Activated T-cell treated with anti-CD3 and anti-CD28 coated beads, Interleukin-2, amount 50 U/mL, for 4 hours (primary cell): ENCODE results near the gene CD2BP2. TPM values are rescaled to one million over a fixed set of nuclear protein-coding genes. Genes with fewer than 3 reads are reported as not detected.

ENCODE experiments used
- ATAC-seq, 2 donors: fragments of 200-7000 bp; cut with Tn5 transposase; one replicate each; pipeline ENCODE4 v1.10.0; 2021
- DNase-seq: peaks from one replicate; pipeline ENCODE4 v3.0.0-alpha.2; 2020
- H3K27me3 Mint-ChIP-seq: one replicate; pipeline ENCODE4 v1.8.0; 2021; ENCODE audit warnings: low read depth, mixed read lengths
- H3K36me3 Mint-ChIP-seq: one replicate; pipeline ENCODE4 v1.8.0; 2022; ENCODE audit warnings: mixed read lengths; ENCODE audit not compliant: insufficient read depth
- H3K4me1 Mint-ChIP-seq: one replicate; pipeline ENCODE4 v1.8.0; 2021; ENCODE audit warnings: low read depth, mixed read lengths
- H3K4me3 Mint-ChIP-seq: one replicate; pipeline ENCODE4 v1.8.0; 2021; ENCODE audit warnings: mild to moderate bottlenecking, moderate library complexity, mixed read lengths
- H3K9me3 Mint-ChIP-seq: one replicate; pipeline ENCODE4 v1.8.0; 2021; ENCODE audit warnings: mixed read lengths
- total RNA-seq, 3 donors: library from RNA; stranded (reverse); gene quantifications; one replicate each; pipeline ENCODE4 v1.2.1, GENCODE V29; 2021

The CD2BP2 gene
- total RNA-seq, 3 donors from 2014 or later = 95.2 to 97.2 (median 96.8) TPM

DNA sequence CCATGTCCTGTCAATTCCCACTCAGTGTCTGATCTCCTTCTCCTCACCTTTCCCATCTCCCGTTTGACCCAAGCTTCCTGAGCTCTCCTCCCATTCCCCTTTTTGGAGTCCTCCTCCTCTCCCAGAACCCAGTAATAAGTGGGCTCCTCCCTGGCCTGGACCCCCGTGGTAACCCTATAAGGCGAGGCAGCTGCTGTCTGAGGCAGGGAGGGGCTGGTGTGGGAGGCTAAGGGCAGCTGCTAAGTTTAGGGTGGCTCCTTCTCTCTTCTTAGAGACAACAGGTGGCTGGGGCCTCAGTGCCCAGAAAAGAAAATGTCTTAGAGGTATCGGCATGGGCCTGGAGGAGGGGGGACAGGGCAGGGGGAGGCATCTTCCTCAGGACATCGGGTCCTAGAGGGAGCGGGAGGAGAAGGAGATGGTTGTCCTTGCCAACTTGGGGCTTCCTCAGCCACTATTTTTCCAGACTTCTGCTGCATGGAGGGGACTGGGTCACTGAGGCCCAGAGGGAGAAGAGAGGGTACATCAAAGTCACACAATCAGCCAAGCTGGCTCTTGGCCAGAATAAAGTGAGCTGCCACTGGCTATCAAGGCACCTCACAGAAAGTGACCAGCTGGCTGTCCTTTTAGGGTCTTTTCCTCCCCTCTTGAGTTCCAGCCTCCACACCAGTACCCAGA, 17.1 kb upstream of the CD2BP2 start:
- no peak for DNase-seq
- H3K36me3 Mint-ChIP-seq = peaks cover 2% of the 10 kb centered on the region
- H3K27me3 Mint-ChIP-seq = no peaks in the 10 kb centered on the region
- peak overlapping the region; percentile 87 for H3K4me3 Mint-ChIP-seq
- ATAC-seq = no peak
- no peaks in the 10 kb centered on the region for H3K9me3 Mint-ChIP-seq
- H3K4me1 Mint-ChIP-seq = peaks cover 42% of the 10 kb centered on the region

DNA sequence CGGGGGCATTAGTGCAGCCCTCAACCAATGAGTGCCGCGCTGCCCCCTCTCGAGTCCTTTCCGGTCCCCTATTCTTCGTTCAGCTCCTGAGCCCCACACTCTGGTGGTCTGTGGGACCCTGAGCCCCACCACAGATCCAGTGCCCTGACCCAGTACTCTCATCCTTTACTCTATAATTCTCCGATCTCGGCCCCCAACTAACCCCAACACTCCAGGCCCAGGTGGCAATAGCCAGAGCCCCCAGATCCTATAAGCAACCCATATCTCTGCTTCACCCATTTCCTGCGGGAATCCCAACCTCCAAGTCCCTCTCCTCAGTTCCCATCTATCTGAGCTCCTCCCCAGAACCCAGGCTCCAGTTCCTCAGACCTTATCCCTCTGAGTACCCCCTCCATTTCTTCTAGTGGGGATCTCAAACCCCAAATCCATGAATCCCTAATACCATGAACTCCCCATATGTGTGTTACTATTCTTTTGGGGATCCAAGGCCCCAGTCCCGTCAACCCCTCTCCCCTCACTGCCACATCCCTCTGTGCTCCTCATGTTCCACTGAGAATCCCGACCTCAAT, 16.2 kb upstream of the CD2BP2 start:
- H3K4me1 Mint-ChIP-seq = peaks cover 45% of the 10 kb centered on the region
- no peak for DNase-seq
- peaks cover 5% of the 10 kb centered on the region for H3K36me3 Mint-ChIP-seq
- no peaks in the 10 kb centered on the region for H3K27me3 Mint-ChIP-seq
- H3K9me3 Mint-ChIP-seq = no peaks in the 10 kb centered on the region
- no peak for ATAC-seq
- peak overlapping the region; percentile 87 for H3K4me3 Mint-ChIP-seq

GRCh38 chr16:30370456-30371247, 15.5 kb upstream of the CD2BP2 start, which contains the start of gene TBC1D10B:
TBC1D10B (minus strand) TSS chr16:30370494; CDS start chr16:30370183, 311 bp downstream.
- ATAC-seq (peak; percentile 82 to 86), DNase-seq (peak; percentile 98)
- H3K4me3 Mint-ChIP-seq = peak within 1 kb of the TSS; percentile 88
- no peaks in the 10 kb centered on the region for H3K9me3 Mint-ChIP-seq
- H3K27me3 Mint-ChIP-seq = no peaks in the 10 kb centered on the region
- peaks cover 5% of the 10 kb centered on the region for H3K36me3 Mint-ChIP-seq
- H3K4me1 Mint-ChIP-seq = peaks cover 47% of the 10 kb centered on the region

GRCh38 chr16:30369938-30370455, 14.9 kb upstream of the CD2BP2 start:
- Mint-ChIP-seq H3K27me3 (no peaks in the 10 kb centered on the region), H3K4me1 (peaks cover 50% of the 10 kb centered on the region), H3K9me3 (no peaks in the 10 kb centered on the region), H3K4me3 (peak overlapping the region; percentile 87), H3K36me3 (peaks cover 9% of the 10 kb centered on the region)
- ATAC-seq (peak; percentile 13 to 15), DNase-seq (no peak)

GRCh38 chr16:30369091-30369937, 14.2 kb upstream of the CD2BP2 start:
- Mint-ChIP-seq H3K27me3 (no peaks in the 10 kb centered on the region), H3K4me1 (peaks cover 52% of the 10 kb centered on the region), H3K4me3 (peak overlapping the region; percentile 88), H3K36me3 (peaks cover 9% of the 10 kb centered on the region), H3K9me3 (no peaks in the 10 kb centered on the region)
- DNase-seq = no peak
- no peak for ATAC-seq

GRCh38 chr16:30368792-30369090, 13.6 kb upstream of the CD2BP2 start:
- Mint-ChIP-seq H3K4me3 (peak overlapping the region; percentile 88), H3K4me1 (peaks cover 52% of the 10 kb centered on the region), H3K27me3 (no peaks in the 10 kb centered on the region), H3K9me3 (no peaks in the 10 kb centered on the region), H3K36me3 (peaks cover 9% of the 10 kb centered on the region)
- no peak for DNase-seq
- no peak for ATAC-seq

- ATAC-seq = no peak
- Mint-ChIP-seq H3K27me3 (no peaks in the 10 kb centered on the region), H3K4me3 (peak overlapping the region; percentile 88), H3K9me3 (no peaks in the 10 kb centered on the region), H3K4me1 (peaks cover 52% of the 10 kb centered on the region), H3K36me3 (peaks cover 12% of the 10 kb centered on the region)
- DNase-seq = no peak
Observed at GRCh38 chr16:30368122-30368791, 13.1 kb upstream of the CD2BP2 start.

GRCh38 chr16:30367349-30368009, 12.4 kb upstream of the CD2BP2 start:
- Mint-ChIP-seq H3K4me1 (peaks cover 48% of the 10 kb centered on the region), H3K27me3 (no peaks in the 10 kb centered on the region), H3K36me3 (peaks cover 17% of the 10 kb centered on the region), H3K4me3 (peak overlapping the region; percentile 88), H3K9me3 (no peaks in the 10 kb centered on the region)
- no peak for ATAC-seq
- no peak for DNase-seq

DNA sequence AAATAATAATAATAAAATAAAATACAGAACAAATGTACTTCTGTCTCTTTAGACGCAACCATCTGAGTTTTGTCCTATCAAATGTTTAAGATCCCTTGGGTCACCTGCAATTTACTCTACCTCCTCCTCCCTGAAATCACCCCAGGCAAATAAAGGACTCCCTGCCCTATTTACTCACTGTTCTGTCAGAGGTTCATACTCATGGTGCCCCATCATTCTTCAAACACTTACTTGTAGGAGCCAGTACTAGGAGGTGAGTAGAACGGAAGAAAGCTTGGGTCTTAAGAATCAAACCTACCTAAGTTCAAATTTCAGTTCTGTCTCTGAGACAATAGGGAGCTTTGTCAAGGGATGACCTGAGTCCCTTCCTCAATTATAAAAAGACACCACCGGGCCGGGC, 11.4 kb upstream of the CD2BP2 start:
- H3K4me3 Mint-ChIP-seq = peak overlapping the region; percentile 88
- H3K4me1 Mint-ChIP-seq = peaks cover 42% of the 10 kb centered on the region
- H3K36me3 Mint-ChIP-seq = peaks cover 22% of the 10 kb centered on the region
- DNase-seq (no peak), ATAC-seq (no peak)
- no peaks in the 10 kb centered on the region for H3K27me3 Mint-ChIP-seq
- no peaks in the 10 kb centered on the region for H3K9me3 Mint-ChIP-seq

- peaks cover 29% of the 10 kb centered on the region for H3K36me3 Mint-ChIP-seq
- no peak overlapping the region for H3K4me3 Mint-ChIP-seq
- DNase-seq (no peak), ATAC-seq (no peak)
- H3K9me3 Mint-ChIP-seq = no peaks in the 10 kb centered on the region
- no peaks in the 10 kb centered on the region for H3K27me3 Mint-ChIP-seq
- peaks cover 36% of the 10 kb centered on the region for H3K4me1 Mint-ChIP-seq
Observed at GRCh38 chr16:30365200-30365599, 10.1 kb upstream of the CD2BP2 start.

DNA sequence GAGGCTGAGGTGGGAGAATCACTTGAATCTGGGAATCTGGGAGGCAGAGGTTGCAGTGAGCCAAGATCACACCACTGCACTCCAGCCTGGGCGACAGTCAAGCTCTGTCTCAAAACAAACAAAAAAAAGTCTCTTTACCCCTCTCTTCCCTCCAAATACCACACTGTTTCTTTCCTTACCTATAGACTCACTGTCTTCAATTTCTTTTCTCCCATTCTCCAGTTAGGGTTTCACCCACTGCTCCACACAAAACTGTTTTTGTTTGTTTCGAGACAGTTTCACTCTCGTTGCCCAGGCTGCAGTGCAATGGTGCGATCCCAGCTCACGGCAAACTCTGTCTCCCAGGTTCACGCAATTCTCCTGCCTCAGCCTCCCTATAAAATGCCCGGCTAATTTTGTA, 6.1 kb upstream of the CD2BP2 start:
- no peak for ATAC-seq
- Mint-ChIP-seq H3K36me3 (peaks cover 33% of the 10 kb centered on the region), H3K4me3 (no peak overlapping the region), H3K4me1 (peaks cover 10% of the 10 kb centered on the region), H3K27me3 (no peaks in the 10 kb centered on the region), H3K9me3 (no peaks in the 10 kb centered on the region)
- no peak for DNase-seq

GRCh38 chr16:30359871-30360170, 4.7 kb upstream of the CD2BP2 start:
- H3K9me3 Mint-ChIP-seq = no peaks in the 10 kb centered on the region
- H3K4me1 Mint-ChIP-seq = peaks cover 15% of the 10 kb centered on the region
- DNase-seq (no peak), ATAC-seq (no peak)
- peaks cover 30% of the 10 kb centered on the region for H3K36me3 Mint-ChIP-seq
- no peak overlapping the region for H3K4me3 Mint-ChIP-seq
- H3K27me3 Mint-ChIP-seq = no peaks in the 10 kb centered on the region
